Testis (tissue), 3 donors: ENCODE results near the gene BEGAIN. TPM values are rescaled to one million over a fixed set of nuclear protein-coding genes. Genes with fewer than 3 reads are reported as not detected.

Experiments
- DNase-seq: peaks from one replicate; pipeline ENCODE4 v3.0.0-alpha.2; 2019
- H3K27ac ChIP-seq, 2 donors: fragments of 200-600 bp; sonication (generic); one replicate each; pipeline ENCODE4 v1.5.1; 2019
- H3K27me3 ChIP-seq: fragments of 200-600 bp; sonication (generic); one replicate; pipeline ENCODE4 v1.5.1; 2019
- H3K36me3 ChIP-seq: fragments of 200-600 bp; sonication (generic); one replicate; pipeline ENCODE4 v1.5.1; 2017; ENCODE audit warnings: low read depth; ENCODE audit errors: missing control alignments
- H3K4me1 ChIP-seq: fragments of 200-600 bp; sonication (generic); one replicate; pipeline ENCODE4 v1.5.1; 2019
- H3K4me3 ChIP-seq, 2 donors: fragments of 200-600 bp; sonication (generic); one replicate each; pipeline ENCODE4 v1.5.1; 2017 to 2019
- H3K9me3 ChIP-seq: fragments of 200-600 bp; sonication (generic); one replicate; pipeline ENCODE4 v1.5.1; 2017
- POLR2A ChIP-seq: fragments of 450-650 bp; IDR thresholded peaks from one replicate; pipeline ENCODE4 v1.6.1; 2017; ENCODE audit warnings: antibody characterized with exemption, mild to moderate bottlenecking, moderate library complexity
- WGBS, 2 donors: methylation state at CpG; one replicate each; pipeline ENCODE4 v1.1.5; 2018; 5-methylcytosine and 5-hydroxymethylcytosine counted together
- intact Hi-C: fragments of 100-400 bp; cut with DNase I; formaldehyde crosslinking; loops from one replicate; pipeline ENCODE4 v1.15.1; 2023; ENCODE audit warnings: low total_unique reads
- polyA plus RNA-seq: library from polyadenylated mRNA; stranded (reverse); fragments of 350-450 nt; fragmentation: Illumina TruSeq; extraction: RNeasy Lipid Tissue Mini Kit (QIAGEN cat#74804); gene quantifications from one replicate; pipeline ENCODE4 v1.2.3, GENCODE V29; 2014; ENCODE audit warnings: low read depth, low replicate concordance; ENCODE audit not compliant: insufficient read depth
- total RNA-seq, 2 donors: library from RNA; depleted of rRNA; stranded (reverse); fragments of >200 nt; gene quantifications; one replicate each; pipeline ENCODE4 v1.2.3, GENCODE V29; 2016
- TF ChIP-seq, protein P1 (sequence below), 3 experiments: fragments of 450-650 bp in 2 of 3; fragments of 200-600 bp in 1 of 3; sonication (generic) in 1 of 3; IDR thresholded peaks; one replicate each; pipeline ENCODE4 v1.5.1; 2016 to 2019; ENCODE audit warnings: antibody characterized with exemption in 3 of 3, mild to moderate bottlenecking in 2 of 3, moderate library complexity in 1 of 3

The BEGAIN gene
- total and polyA plus RNA-seq, 3 donors from 2014 or later, result 4.5 to 7.6 (median 6.9) TPM

GRCh38 chr14:100620255-100621100, 33.3 kb upstream of the BEGAIN start:
- TF ChIP-seq, protein P1, sequence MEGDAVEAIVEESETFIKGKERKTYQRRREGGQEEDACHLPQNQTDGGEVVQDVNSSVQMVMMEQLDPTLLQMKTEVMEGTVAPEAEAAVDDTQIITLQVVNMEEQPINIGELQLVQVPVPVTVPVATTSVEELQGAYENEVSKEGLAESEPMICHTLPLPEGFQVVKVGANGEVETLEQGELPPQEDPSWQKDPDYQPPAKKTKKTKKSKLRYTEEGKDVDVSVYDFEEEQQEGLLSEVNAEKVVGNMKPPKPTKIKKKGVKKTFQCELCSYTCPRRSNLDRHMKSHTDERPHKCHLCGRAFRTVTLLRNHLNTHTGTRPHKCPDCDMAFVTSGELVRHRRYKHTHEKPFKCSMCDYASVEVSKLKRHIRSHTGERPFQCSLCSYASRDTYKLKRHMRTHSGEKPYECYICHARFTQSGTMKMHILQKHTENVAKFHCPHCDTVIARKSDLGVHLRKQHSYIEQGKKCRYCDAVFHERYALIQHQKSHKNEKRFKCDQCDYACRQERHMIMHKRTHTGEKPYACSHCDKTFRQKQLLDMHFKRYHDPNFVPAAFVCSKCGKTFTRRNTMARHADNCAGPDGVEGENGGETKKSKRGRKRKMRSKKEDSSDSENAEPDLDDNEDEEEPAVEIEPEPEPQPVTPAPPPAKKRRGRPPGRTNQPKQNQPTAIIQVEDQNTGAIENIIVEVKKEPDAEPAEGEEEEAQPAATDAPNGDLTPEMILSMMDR (IDR thresholded peaks at IDR 0.05), result no peak
- no peak for TF ChIP-seq POLR2A
- Histone ChIP-seq H3K27ac (no peak overlapping the region), H3K4me3 (no peak overlapping the region), H3K4me1 (peaks cover 4% of the 10 kb centered on the region), H3K27me3 (no peaks in the 10 kb centered on the region), H3K9me3 (no peaks in the 10 kb centered on the region), H3K36me3 (no peaks in the 10 kb centered on the region)
- WGBS, 2 donors, result 89 to 91% methylated on average over 17 to 18 of the region's 18 CpGs
- DNase-seq, result no peak
- intact Hi-C loops, result no loop called here

DNA sequence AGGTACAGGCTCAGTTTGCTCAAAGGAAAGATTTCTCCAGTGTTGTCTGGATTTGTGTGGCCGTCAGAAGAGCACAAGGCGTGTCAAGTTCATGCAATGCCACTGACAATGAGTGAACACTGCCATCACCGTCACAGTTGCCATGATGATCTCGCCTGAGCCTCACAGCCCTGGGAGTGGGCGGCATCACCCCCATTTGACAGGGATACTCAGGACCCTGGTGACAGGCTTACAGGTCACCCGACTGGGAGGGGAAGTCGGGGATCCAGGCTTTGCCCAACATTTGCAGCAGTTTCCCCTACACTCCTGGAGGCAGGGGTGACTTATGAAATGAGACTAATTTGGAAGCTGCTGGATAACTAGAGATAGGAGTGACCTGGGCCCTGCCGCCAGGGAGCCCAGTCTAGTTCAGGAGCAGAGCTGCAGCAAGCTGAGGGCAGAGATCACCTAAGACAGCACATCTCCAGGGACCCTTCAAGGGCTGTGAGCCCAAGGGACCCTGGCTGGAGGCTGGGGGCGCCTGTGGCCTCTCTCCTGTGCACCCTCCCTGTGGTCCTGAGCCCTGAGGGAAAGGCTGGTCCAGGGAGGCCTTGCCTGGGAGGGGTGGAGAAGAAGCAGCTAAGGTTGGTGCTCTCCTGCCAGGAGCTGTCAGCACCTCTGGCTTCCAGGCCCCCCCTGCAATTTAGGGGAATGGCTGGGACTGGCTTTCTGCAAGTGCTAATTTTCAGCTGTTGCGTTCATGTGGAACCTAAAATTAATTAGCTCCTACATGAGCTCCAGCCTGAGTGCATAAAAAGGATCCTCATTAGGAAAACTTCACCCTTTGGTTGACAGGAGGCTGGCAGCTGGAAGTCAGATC, 32.4 kb upstream of the BEGAIN start:
- no peaks in the 10 kb centered on the region for H3K27me3 ChIP-seq
- TF ChIP-seq, protein P1 (IDR thresholded peaks at IDR 0.05), result no peak
- no peak for TF ChIP-seq POLR2A
- no peaks in the 10 kb centered on the region for H3K9me3 ChIP-seq
- H3K27ac ChIP-seq, result no peak overlapping the region
- WGBS, 2 donors, result 87 to 95% methylated on average over 10 of the region's 10 CpGs
- DNase-seq, result no peak
- no peaks in the 10 kb centered on the region for H3K36me3 ChIP-seq
- intact Hi-C loops, result no loop called here
- H3K4me3 ChIP-seq, result no peak overlapping the region
- peaks cover 4% of the 10 kb centered on the region for H3K4me1 ChIP-seq

DNA sequence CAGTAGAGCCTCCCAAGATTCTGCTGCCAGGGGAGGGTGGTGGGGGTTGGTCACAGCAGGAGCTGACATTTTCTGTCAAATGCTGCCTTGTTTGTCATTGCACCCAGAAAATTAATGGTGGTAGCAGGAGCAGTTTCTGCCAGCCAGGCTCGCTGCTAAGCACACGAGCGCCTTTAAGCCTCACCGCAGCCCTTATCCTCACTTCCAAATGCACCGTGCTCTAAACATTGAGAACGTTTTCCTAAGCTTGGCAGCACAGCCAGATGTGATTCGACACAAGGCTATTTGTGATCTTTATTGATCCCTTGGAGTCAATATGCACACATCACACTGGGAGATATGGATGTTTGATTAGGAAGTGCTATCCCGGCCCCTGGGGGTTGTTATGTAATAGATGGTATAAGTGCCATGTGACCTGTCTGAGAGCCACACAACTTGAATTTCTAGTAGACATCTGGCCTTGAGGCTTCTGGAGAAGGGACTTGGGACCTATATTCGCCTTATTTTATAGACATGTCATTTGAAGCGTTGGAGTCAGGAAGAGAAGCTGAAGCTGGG, 31.6 kb upstream of the BEGAIN start:
- TF ChIP-seq POLR2A, result no peak
- TF ChIP-seq, protein P1 (IDR thresholded peaks at IDR 0.05), result no peak
- Histone ChIP-seq H3K27ac (no peak overlapping the region), H3K4me1 (peaks cover 4% of the 10 kb centered on the region), H3K36me3 (no peaks in the 10 kb centered on the region), H3K27me3 (no peaks in the 10 kb centered on the region), H3K9me3 (no peaks in the 10 kb centered on the region), H3K4me3 (no peak overlapping the region)
- no peak for DNase-seq
- WGBS, 2 donors, result 82 to 85% methylated on average over 10 of the region's 10 CpGs
- intact Hi-C loops, result no loop called here

DNA sequence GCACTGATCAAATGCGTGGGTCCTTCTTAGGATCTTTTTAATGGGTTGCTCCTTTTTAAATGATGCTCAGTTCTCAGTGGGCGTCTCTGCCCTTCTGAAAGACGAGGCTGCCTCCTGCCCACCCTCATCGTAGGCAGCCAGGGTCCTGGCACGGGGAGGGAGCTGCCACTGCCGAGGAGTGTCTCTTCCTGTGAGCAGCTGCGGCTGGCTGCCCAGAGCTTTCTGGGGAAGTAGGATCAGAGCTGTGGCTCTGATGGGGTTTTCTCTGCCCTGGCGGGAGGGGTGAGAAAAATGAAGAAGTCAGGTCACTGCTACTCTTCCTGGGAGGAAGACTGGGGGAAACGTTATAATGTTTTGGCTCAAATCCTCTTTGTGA, 31.1 kb upstream of the BEGAIN start:
- Histone ChIP-seq H3K4me1 (peaks cover 4% of the 10 kb centered on the region), H3K27ac (no peak overlapping the region), H3K36me3 (no peaks in the 10 kb centered on the region), H3K4me3 (no peak overlapping the region), H3K27me3 (no peaks in the 10 kb centered on the region), H3K9me3 (no peaks in the 10 kb centered on the region)
- no peak for DNase-seq
- TF ChIP-seq, protein P1 (IDR thresholded peaks at IDR 0.05), result no peak
- no peak for TF ChIP-seq POLR2A
- WGBS, 2 donors, result 35% methylated on average over 3 to 9 of the region's 9 CpGs
- intact Hi-C loops, result no loop called here
